GM18520 (cell line): Measurements from ENCODE around the gene TTC28.
"Not testable (repeated sequence)": the region's sequence is repeated elsewhere in the genome, so short reads cannot be mapped to it uniquely, and the experiment has no call there.

Experiments used
- ATAC-seq: cut with Tn5 transposase; IDR thresholded peaks from one replicate; pipeline ENCODE4 v1.9.1; 2021; ENCODE audit not compliant: unreplicated experiment

TTC28 gene

GRCh38 chr22:28112548-28113043 lies 567.0 kb downstream of the TTC28 start:
- no peak for ATAC-seq

DNA sequence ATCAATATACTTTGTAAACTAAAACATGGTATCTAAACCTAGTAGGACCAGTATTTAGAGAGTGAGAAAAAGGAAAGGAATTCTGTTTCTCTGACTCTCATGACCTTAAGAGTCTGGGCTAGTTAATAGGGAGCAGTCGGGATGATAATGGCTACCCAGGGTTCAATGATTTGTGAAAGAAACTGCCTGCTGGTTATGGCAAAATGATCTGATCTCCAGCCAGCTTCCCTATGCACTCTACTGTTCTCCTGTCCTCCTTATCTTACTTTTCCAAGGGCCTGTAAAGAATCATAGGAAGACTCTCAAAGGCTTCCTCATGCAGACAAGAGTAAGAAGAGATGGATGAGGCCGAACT lies 567.5 kb downstream of the TTC28 start:
- ATAC-seq = no peak

DNA sequence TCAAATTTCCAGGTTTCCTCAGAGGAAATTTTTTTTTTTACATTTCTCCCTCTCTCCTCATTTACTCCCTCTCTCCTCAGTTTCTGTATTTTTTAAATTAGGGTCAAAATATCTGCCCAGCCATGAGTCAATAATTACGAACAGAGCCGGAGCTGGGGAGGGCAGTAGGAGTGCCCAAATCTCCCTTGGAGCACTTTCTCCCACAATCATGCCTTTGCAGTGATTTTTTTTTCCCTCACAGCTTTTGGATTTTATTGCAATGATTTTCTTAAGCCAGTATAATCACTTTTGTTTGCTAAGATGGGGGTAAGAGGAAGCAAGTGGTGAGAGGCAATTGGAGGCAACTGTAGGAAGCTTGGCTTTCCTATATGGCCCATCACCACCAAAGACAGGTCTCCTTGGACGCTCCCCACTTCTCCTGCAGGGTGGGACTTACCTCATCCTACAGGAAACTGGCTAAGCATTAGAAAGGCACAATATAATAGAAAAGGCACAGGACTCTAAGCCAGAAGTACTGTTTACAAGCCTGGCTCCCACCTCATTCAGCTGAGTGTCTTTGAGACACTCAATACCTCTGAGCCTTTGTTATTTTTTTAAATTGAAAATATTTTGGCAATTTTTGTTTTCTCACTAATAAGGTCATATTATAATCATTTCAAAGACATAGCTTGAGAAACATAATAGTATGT lies 568.0 kb downstream of the TTC28 start:
- no peak for ATAC-seq

GRCh38 chr22:28108851-28109250 lies 570.8 kb downstream of the TTC28 start:
- ATAC-seq = no peak

GRCh38 chr22:28106617-28107016 lies 573.0 kb downstream of the TTC28 start:
- ATAC-seq = no peak

GRCh38 chr22:28105988-28106387 lies 573.7 kb downstream of the TTC28 start:
- ATAC-seq = no peak

DNA sequence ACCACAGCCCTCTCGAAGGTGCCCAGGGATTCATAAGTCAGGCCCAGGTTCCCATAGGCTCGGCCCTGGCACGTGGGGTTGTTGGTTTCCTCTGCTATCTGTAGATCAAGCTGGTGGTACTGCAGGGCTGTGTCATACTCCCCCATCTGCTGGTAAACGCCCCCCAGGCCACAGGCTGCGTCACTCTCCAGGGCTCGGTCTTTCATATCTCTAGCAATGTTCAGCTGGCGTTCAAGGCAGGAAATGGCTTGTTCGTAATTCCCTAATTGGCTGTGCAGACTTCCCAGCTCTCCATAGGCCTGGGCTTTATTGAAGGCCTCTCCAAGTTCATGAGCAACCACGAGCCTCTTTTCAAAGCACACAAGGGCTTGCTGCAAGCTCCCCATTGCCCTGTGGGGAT lies 574.2 kb downstream of the TTC28 start:
- no peak for ATAC-seq

DNA sequence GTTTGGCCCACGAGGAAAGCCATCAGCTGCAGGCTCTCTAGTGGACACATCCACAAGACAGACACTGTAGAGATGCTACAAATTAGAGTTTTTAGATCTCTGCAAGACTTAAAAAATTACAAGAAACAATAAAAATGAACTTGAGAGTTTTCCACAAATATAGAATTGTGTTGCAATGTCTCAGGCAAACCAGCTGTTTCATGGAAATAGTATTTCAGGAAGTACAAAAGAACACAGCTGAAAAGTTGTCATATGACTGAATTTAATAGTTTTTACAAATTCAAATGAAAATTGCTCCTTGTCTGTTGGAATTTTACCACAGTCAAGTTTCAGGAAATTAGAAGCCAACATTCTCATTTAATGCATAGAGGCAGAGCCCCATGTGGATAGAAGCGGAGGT lies 576.0 kb downstream of the TTC28 start:
- ATAC-seq = no peak

DNA sequence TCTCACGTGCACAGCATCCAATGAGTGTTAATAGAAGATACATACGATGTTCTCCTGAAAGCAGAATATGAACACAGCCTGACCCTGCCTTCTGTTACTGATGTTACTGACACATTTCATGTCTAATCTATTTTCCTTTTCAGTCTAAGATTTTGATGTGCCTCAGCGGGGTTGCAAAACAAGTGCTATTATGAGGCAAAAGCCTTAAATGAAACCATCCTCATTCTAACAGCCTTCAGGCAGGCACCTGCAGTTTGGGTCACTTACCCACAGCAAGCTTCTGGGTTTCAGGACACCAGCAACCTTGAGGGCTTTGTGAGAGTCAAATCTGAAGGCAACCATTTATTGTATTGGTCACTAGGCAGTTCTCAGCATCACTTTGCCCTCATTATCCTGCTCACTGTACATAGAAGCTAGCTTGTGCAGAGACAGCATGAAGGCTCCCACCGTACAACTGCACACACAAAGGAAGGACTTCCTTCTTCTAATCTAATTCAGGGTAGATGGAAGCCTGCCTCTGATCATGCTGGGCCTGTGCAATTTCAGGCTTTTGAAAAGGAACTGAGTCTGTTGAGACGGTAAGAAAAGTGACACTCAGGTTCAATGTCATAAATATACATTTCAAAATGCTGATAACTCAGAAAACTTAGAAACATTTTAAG lies 577.4 kb downstream of the TTC28 start:
- ATAC-seq = no peak

- ATAC-seq = no peak
Observed at GRCh38 chr22:28097627-28098026, 582.0 kb downstream of the TTC28 start.

DNA sequence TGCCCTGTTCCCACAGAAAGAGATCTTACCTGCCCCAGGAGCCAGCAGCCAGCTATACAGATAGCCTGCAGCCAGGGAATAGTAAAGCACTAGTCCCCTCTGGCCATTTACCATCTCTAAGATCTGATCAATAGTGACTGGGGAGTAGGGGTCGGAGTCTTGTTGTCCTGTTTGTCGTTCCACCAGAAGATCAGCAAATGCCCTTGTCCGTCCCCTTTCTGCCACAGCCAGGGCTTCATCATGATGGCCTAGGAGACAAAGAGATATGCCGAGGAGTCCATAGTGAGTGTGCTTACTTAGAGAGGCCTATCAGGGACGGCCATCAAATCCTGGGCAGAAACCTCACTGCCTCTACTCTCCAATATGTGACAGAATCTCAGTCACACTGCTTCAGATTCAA lies 583.5 kb downstream of the TTC28 start:
- ATAC-seq = no peak

GRCh38 chr22:28095316-28096095 lies 584.1 kb downstream of the TTC28 start:
- no peak for ATAC-seq

DNA sequence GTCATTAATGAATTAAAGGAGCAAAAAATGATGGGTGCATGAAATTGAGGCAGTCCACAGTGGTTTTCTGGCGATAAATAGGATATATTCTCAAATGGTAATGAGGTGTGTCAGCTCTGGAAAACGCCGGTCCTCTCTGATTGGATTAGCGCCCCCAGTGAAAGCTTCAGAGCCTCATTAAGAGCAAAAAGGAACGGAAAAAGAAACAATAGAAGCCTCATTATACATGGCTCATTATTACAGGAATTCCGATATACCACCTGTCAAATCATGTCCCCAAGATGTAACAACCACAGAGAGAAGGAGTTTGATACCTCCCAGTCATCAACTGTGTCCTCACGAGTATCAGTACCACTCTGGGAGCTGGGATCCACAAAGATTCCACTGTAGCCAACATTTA lies 584.9 kb downstream of the TTC28 start:
- no peak for ATAC-seq

DNA sequence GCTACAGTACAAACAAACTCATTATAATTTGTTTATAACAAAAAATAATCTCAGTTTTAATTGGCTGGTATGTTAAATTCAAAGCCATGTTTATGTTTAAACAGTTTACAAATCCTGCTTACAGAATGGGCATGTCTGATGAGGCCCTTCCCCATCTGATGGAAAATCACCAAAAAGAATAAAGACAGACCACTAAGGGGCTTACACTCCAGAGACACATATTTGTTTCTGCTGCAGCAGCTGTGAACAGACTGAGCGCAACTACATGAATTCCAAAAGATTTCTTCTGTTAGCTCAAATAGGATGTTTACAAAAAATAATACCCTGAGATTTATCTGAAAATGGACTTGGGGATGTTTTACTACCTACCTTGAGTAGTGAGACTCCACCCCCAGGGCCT lies 585.9 kb downstream of the TTC28 start:
- ATAC-seq = no peak

DNA sequence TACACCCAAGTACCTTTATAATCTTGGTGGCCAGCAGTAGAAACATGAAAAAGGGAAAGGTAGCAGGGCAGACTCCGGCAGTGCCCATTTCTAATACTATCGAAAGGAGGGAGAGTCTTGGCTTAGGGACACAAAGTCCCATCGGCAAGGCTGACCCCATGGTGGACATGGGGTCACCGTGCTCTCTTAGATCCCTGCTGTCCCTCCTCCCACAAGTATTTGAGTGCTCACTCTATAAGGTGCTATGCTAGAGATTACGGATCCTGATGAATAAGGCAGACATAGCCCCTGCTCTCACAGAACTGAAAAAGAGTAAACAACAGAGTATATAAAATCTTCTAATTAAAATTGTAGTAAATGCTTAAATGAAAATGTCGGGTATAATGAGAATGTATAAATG lies 588.2 kb downstream of the TTC28 start:
- no peak for ATAC-seq

- ATAC-seq = not testable (repeated sequence)
Observed at GRCh38 chr22:28089541-28089940, 590.1 kb downstream of the TTC28 start.

GRCh38 chr22:28077166-28077565 lies 602.5 kb downstream of the TTC28 start:
- ATAC-seq = no peak

DNA sequence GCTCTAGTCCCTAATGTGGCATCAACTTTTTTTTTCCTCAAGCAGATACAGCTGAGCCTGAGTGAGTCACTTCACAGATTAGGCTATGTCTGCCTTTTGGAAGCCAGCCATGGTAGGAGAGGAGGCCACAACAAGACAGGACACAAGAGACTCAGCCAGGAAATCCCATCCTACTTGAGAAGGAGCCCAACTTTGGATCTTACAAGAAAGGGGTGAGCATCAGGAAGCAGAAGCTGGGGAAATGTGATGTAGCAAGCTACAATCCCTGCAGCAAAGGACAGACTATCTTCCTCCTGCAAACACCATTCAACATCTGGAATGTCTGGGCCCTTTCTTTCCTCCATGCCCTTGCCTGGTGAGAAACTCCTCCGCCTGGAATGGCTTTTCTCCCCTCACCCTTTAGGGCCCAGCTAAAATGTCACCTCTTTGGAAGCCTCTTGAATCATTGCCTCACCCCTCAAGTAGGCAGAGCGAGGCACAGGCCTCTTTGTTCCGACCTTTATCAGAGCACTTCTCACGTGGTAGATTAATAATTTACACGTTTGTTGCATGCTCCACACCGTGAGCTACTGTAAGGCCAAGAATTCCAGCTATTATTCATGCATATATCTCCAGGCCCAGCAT lies 604.2 kb downstream of the TTC28 start:
- no peak for ATAC-seq

- no peak for ATAC-seq
Observed at GRCh38 chr22:28074526-28074925, 605.1 kb downstream of the TTC28 start.

DNA sequence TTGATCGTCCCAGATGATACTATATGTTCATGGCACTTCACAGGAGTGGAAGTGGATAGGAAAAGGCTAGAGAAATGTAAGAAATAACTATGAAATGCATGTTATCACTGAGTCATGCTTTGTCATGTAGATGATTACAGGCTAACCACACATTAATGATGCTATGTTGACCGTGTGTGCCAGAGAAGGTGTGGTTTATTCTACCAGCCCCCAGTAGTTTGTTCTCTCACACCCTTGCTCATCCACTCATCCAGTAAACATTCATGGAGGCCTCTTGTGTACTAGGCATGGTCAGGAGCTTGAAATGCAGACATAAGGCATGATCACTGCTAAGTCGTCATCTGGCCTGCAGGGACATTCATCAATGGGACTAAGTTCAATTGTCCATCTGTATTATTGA lies 607.6 kb downstream of the TTC28 start:
- ATAC-seq = no peak

- no peak for ATAC-seq
Observed at GRCh38 chr22:28068826-28069225, 610.8 kb downstream of the TTC28 start.

- no peak for ATAC-seq
Observed at GRCh38 chr22:28064920-28065319, 614.7 kb downstream of the TTC28 start.
